Ramos (cell line): ENCODE results near the gene PRKAG1.

Experiments used
- in situ Hi-C: fragments of 300-500 bp; cut with MboI; formaldehyde crosslinking; loops from one replicate; pipeline ENCODE4 v1.14.3; 2022; ENCODE audit warnings: low sequenced_read_pairs; ENCODE audit not compliant: unreplicated experiment

The PRKAG1 gene

GRCh38 chr12:49018261-49019119, at the start of gene PRKAG1:
Gene PRKAG1, minus strand, starts transcription at chr12:49018776. Its CDS starts 36 bp downstream, at chr12:49018740.
- in situ Hi-C loops, result no loop called here

- in situ Hi-C loops, result loop anchor here (10.0 kb wide), 1 partner anchor 169 kb away; no protein-coding TSS in a partner anchor
These were observed 47.5 kb upstream of the PRKAG1 start for GRCh38 chr12:49066120-49066519.

GRCh38 chr12:49064767-49065152, 46.2 kb upstream of the PRKAG1 start:
- in situ Hi-C loops, result loop anchor here (10.0 kb wide), 1 partner anchor 170 kb away; no protein-coding TSS in a partner anchor

- in situ Hi-C loops, result loop anchor here (10.0 kb wide), 1 partner anchor 173 kb away; no protein-coding TSS in a partner anchor
These were observed 43.3 kb upstream of the PRKAG1 start for GRCh38 chr12:49061916-49062315.

- in situ Hi-C loops, result loop anchor here (10.0 kb wide), 1 partner anchor 174 kb away; no protein-coding TSS in a partner anchor
These were observed 42.6 kb upstream of the PRKAG1 start for GRCh38 chr12:49061157-49061650.

GRCh38 chr12:49060237-49061156, 41.9 kb upstream of the PRKAG1 start, which contains the start of gene KMT2D:
Gene KMT2D, minus strand, starts transcription at chr12:49060794. Its CDS starts 5,470 bp downstream, at chr12:49055324.
- in situ Hi-C loops, result loop anchor here (10.0 kb wide), 1 partner anchor 174 kb away; no protein-coding TSS in a partner anchor

- in situ Hi-C loops, result loop anchor here (10.0 kb wide), 1 partner anchor 175 kb away; no protein-coding TSS in a partner anchor
These were observed 41.0 kb upstream of the PRKAG1 start for GRCh38 chr12:49059299-49060171.

GRCh38 chr12:49059045-49059298, 40.4 kb upstream of the PRKAG1 start:
- in situ Hi-C loops, result no loop called here

GRCh38 chr12:49058366-49059044, 39.9 kb upstream of the PRKAG1 start:
- in situ Hi-C loops, result no loop called here

GRCh38 chr12:49057888-49058287, 39.3 kb upstream of the PRKAG1 start:
- in situ Hi-C loops, result no loop called here

- in situ Hi-C loops, result no loop called here
These were observed 37.6 kb upstream of the PRKAG1 start for GRCh38 chr12:49055978-49056754.

GRCh38 chr12:49055092-49055491, 36.5 kb upstream of the PRKAG1 start:
- in situ Hi-C loops, result no loop called here

GRCh38 chr12:49054524-49054923, 35.9 kb upstream of the PRKAG1 start:
- in situ Hi-C loops, result no loop called here

- in situ Hi-C loops, result no loop called here
These were observed 35.5 kb upstream of the PRKAG1 start for GRCh38 chr12:49054096-49054495.

- in situ Hi-C loops, result no loop called here
These were observed 34.1 kb upstream of the PRKAG1 start for GRCh38 chr12:49052451-49053208.

GRCh38 chr12:49051777-49052438, 33.3 kb upstream of the PRKAG1 start:
- in situ Hi-C loops, result no loop called here

- in situ Hi-C loops, result no loop called here
These were observed 32.8 kb upstream of the PRKAG1 start for GRCh38 chr12:49051373-49051764.
